Fibroblast of pulmonary artery (primary cell): Measurements from ENCODE around the gene ATXN7L3.
"Not testable (repeated sequence)": the region's sequence is repeated elsewhere in the genome, so short reads cannot be mapped to it uniquely, and the experiment has no call there.

ENCODE experiments used
- DNase-seq: peaks from one replicate; pipeline ENCODE4 v3.0.0-alpha.2; 2010; ENCODE audit warnings: low read depth
- H3K4me3 ChIP-seq: replicated peaks from 2 replicates; pipeline ENCODE4 v1.5.1; 2011; ENCODE audit warnings: low read depth, mild to moderate bottlenecking, control low read depth, low read length, moderate library complexity
- CTCF ChIP-seq: IDR thresholded peaks from 2 replicates; pipeline ENCODE4 v1.5.1; 2011; ENCODE audit warnings: mild to moderate bottlenecking, control low read depth, low read length, inconsistent platforms; ENCODE audit errors: missing control alignments

The ATXN7L3 gene

DNA sequence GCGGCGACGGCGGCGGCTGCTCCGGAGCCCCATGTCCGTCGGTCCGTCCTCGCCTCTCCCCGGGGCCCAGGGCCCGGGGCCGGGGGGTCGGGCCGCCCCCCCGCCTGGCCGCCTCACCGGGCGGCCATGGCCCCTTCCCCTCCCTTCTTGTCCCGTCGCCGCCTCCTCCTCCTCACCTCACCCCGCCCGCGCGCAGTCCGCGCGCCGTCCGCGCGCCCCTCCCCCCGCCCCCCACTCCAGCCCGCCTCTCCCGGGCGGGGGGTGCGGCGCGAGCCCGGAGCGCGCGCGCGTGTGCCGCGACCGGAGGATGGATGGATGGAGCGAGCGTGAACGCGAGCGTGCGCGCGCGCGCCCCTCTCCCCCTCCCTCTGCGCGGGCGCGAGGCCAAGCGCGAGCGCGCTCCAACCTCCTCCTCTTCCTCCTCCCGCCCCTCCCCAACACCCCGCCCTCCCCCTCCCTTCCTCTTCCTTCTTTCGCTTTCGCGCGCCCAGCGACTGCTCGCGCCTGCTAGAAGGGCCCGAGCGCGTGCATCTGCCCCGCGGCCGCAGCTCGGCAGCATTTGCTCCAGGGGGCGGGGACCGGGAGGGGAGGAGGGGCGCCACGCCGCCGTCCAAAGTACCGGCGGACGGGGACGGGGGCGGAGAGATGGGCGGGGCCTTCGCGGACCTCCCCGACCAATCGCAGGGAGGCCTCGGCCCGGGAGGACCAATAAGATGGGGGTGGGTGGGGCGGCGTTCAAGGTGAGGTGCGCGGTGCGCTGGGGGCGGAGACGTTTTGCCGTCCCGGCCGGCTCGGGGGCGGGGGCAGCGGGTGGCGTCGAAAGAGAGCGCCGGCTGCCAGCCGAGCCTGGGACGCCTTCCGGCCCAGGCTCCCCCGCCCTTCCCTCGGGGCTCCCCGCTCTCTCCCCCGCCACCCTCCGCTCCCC, at the start of gene ATXN7L3:
Gene ATXN7L3, minus strand, starts transcription at position 332 of the 925 bp plus-strand sequence. CDS start 1,814 bp downstream, outside the sequence.
- H3K4me3 ChIP-seq: peak within 1 kb of the TSS; percentile 82
- TF ChIP-seq CTCF: no peak
- DNase-seq: peak; percentile 98

DNA sequence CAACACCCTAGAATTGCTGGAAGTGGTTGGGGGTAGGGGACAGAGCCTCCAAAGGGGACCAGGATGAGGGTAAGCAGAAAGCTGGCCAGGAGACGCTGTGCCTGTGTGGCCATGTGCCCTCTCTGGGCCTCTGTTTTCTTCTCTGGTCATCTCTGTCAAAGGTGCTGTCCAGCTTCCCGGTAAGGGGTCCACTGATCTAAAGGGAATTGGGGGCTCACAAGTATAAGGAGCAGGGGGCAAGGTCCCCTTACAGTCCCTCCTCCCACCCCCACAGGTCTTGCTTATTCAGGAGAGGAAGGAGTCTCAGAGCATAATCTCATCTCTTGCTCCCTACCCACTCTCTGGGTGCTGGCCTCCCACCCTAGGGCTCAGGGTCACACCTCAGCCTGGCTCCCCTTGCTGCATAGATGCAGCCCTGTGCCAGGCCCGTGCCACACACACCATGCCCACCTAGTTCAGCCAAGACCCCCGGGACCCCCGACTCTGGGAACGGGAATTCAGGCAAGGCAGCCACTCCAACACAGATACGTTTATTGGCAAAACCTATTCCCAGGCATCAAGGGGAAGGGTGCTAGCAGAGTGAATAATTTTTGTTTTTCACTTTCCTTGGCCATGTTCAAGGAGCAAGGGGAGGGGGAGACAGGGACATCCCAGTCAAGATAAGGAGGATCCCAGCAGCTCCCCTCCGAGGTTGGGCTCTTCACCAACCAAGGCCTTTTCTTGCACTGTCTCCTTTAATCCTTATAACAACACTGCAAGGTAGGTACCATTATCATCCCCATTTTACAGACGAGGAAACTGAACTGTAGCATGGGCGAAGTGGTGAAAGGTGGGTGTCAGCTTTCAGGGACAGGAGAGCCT, 48.4 kb upstream of the ATXN7L3 start:
- H3K4me3 ChIP-seq: no peak overlapping the region
- no peak for TF ChIP-seq CTCF
- no peak for DNase-seq

- no peak for DNase-seq
- no peak for TF ChIP-seq CTCF
- no peak overlapping the region for H3K4me3 ChIP-seq
These were observed 47.8 kb upstream of the ATXN7L3 start for GRCh38 chr17:44247440-44247841.

GRCh38 chr17:44241106-44241624, 41.5 kb upstream of the ATXN7L3 start:
- DNase-seq: no peak
- no peak overlapping the region for H3K4me3 ChIP-seq
- no peak for TF ChIP-seq CTCF

- not testable (repeated sequence) for H3K4me3 ChIP-seq, DNase-seq
These were observed 38.2 kb upstream of the ATXN7L3 start for GRCh38 chr17:44237886-44238285.

DNA sequence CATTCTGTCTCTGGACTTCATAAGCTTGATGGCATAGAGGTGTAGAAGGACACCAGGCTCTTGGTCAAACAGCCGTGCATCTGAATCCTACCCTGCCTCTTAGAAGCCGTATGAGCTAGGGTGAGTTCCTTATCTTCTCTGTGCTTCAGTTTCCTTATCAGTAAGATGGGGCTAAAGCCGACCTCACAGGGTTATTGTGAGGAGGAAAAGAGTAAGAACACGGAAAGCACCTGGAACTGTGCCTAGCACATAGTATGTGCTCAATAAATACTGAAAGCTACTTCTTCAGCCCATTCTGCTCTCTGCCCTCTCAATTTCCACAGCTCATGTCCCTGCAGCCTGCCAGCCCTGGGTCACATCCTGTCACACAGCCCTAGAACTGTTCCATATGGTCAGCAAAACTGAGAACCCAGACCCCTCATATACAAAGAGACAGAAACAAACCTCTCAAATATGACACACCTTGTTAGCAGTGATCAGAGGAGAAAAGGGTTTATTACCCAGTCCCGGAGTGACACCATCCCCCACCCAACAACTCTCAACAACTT, 36.8 kb upstream of the ATXN7L3 start:
- no peak for TF ChIP-seq CTCF

GRCh38 chr17:44235583-44235936, 35.9 kb upstream of the ATXN7L3 start:
- TF ChIP-seq CTCF: no peak
- DNase-seq: peak; percentile 42
- H3K4me3 ChIP-seq: no peak overlapping the region

More for the DNA sequence above, 36.8 kb upstream of the ATXN7L3 start:
- H3K4me3 ChIP-seq: no peak overlapping the region
- no peak for DNase-seq
